B cell (primary cell): ENCODE results near the gene FAM217B.

Source experiments
- EZH2 ChIP-seq: IDR thresholded peaks from 2 replicates; pipeline ENCODE4 v1.6.1; 2012; ENCODE audit warnings: borderline replicate concordance, low read depth, mild to moderate bottlenecking, moderate library complexity, low read length; ENCODE audit not compliant: insufficient read depth, poor library complexity, severe bottlenecking
- TF ChIP-seq, protein P1 (sequence below): fragments of 200-600 bp; IDR thresholded peaks from one replicate; pipeline ENCODE4 v1.8.0; 2022; ENCODE audit warnings: antibody characterized with exemption, mild to moderate bottlenecking

GRCh38 chr20:59908855-59909254, 31.3 kb upstream of the FAM217B start:
- TF ChIP-seq, protein P1, sequence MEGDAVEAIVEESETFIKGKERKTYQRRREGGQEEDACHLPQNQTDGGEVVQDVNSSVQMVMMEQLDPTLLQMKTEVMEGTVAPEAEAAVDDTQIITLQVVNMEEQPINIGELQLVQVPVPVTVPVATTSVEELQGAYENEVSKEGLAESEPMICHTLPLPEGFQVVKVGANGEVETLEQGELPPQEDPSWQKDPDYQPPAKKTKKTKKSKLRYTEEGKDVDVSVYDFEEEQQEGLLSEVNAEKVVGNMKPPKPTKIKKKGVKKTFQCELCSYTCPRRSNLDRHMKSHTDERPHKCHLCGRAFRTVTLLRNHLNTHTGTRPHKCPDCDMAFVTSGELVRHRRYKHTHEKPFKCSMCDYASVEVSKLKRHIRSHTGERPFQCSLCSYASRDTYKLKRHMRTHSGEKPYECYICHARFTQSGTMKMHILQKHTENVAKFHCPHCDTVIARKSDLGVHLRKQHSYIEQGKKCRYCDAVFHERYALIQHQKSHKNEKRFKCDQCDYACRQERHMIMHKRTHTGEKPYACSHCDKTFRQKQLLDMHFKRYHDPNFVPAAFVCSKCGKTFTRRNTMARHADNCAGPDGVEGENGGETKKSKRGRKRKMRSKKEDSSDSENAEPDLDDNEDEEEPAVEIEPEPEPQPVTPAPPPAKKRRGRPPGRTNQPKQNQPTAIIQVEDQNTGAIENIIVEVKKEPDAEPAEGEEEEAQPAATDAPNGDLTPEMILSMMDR = no peak
- TF ChIP-seq EZH2 = no peak
